HUES64 (cell line): ENCODE data around the gene MYO3B.

Source experiments
- H3K27ac ChIP-seq: 2 replicates; pipeline ENCODE4 v1.7.0; 2013; ENCODE audit warnings: low read depth, low read length, inconsistent platforms
- H3K27me3 ChIP-seq: 2 replicates; pipeline ENCODE4 v1.6.1; 2013; ENCODE audit warnings: mild to moderate bottlenecking, low read length; ENCODE audit not compliant: insufficient read depth
- H3K36me3 ChIP-seq: 2 replicates; pipeline ENCODE4 v1.6.1; 2013; ENCODE audit warnings: mild to moderate bottlenecking, low read length; ENCODE audit not compliant: insufficient read depth
- H3K4me1 ChIP-seq: 2 replicates; pipeline ENCODE4 v1.6.1; 2013; ENCODE audit warnings: mild to moderate bottlenecking, low read length, moderate library complexity; ENCODE audit not compliant: insufficient read depth
- H3K4me3 ChIP-seq: 2 replicates; pipeline ENCODE4 v1.5.1; 2013; ENCODE audit warnings: mild to moderate bottlenecking, low read length, moderate library complexity
- H3K9ac ChIP-seq: 2 replicates; pipeline ENCODE4 v1.6.1; 2013; ENCODE audit warnings: mild to moderate bottlenecking, low read depth, low read length
- H3K9me3 ChIP-seq: 2 replicates; pipeline ENCODE4 v1.6.1; 2013; ENCODE audit warnings: low read depth, low read length; ENCODE audit not compliant: insufficient read depth
- WGBS: fragments of 150-250, 120-280 bp; methylation state at CpG from one replicate; pipeline ENCODE4 v1.1.7; 2013; ENCODE audit warnings: missing lambda C conversion rate; 5-methylcytosine and 5-hydroxymethylcytosine counted together

The MYO3B gene

GRCh38 chr2:170224692-170225294, 46.8 kb downstream of the MYO3B start:
- Histone ChIP-seq H3K36me3 (no peaks in the 10 kb centered on the region), H3K27ac (no peak overlapping the region), H3K9me3 (no peaks in the 10 kb centered on the region), H3K4me3 (no peak overlapping the region), H3K9ac (no peak overlapping the region), H3K4me1 (peaks cover 19% of the 10 kb centered on the region), H3K27me3 (no peaks in the 10 kb centered on the region)
- WGBS, result 91% methylated on average over 5 of the region's 7 CpGs

- no peak overlapping the region for H3K4me3 ChIP-seq
- no peaks in the 10 kb centered on the region for H3K36me3 ChIP-seq
- no peak overlapping the region for H3K27ac ChIP-seq
- peaks cover 18% of the 10 kb centered on the region for H3K4me1 ChIP-seq
- H3K9me3 ChIP-seq, result no peaks in the 10 kb centered on the region
- no peak overlapping the region for H3K9ac ChIP-seq
- 88% methylated on average over 4 of the region's 4 CpGs for WGBS
- H3K27me3 ChIP-seq, result no peaks in the 10 kb centered on the region
These were observed 48.3 kb downstream of the MYO3B start for GRCh38 chr2:170226216-170226615.

GRCh38 chr2:170227507-170227947, 49.6 kb downstream of the MYO3B start:
- 98% methylated on average over 4 of the region's 4 CpGs for WGBS
- no peaks in the 10 kb centered on the region for H3K27me3 ChIP-seq
- no peak overlapping the region for H3K9ac ChIP-seq
- no peak overlapping the region for H3K27ac ChIP-seq
- no peaks in the 10 kb centered on the region for H3K36me3 ChIP-seq
- peaks cover 6% of the 10 kb centered on the region for H3K4me1 ChIP-seq
- H3K9me3 ChIP-seq, result no peaks in the 10 kb centered on the region
- no peak overlapping the region for H3K4me3 ChIP-seq

- Histone ChIP-seq H3K27me3 (no peaks in the 10 kb centered on the region), H3K4me3 (no peak overlapping the region), H3K9me3 (no peaks in the 10 kb centered on the region), H3K4me1 (peaks cover 1% of the 10 kb centered on the region; the same call in 1 of the 2 replicates), H3K36me3 (no peaks in the 10 kb centered on the region), H3K27ac (no peak overlapping the region), H3K9ac (no peak overlapping the region)
- 82% methylated on average over 4 of the region's 4 CpGs for WGBS
These were observed 50.0 kb downstream of the MYO3B start for GRCh38 chr2:170227951-170228350.

- WGBS, result 88% methylated on average over 2 of the region's 3 CpGs
- Histone ChIP-seq H3K36me3 (no peaks in the 10 kb centered on the region), H3K4me1 (no peaks in the 10 kb centered on the region; the same call in 1 of the 2 replicates), H3K9ac (no peak overlapping the region), H3K9me3 (no peaks in the 10 kb centered on the region), H3K27ac (no peak overlapping the region), H3K27me3 (no peaks in the 10 kb centered on the region), H3K4me3 (no peak overlapping the region)
These were observed 50.5 kb downstream of the MYO3B start for GRCh38 chr2:170228429-170228828.

GRCh38 chr2:170229125-170229524, 51.2 kb downstream of the MYO3B start:
- H3K9me3 ChIP-seq, result no peaks in the 10 kb centered on the region
- no peaks in the 10 kb centered on the region; the same call in 1 of the 2 replicates for H3K4me1 ChIP-seq
- no peak overlapping the region for H3K27ac ChIP-seq
- no peak overlapping the region for H3K9ac ChIP-seq
- no peak overlapping the region for H3K4me3 ChIP-seq
- H3K36me3 ChIP-seq, result no peaks in the 10 kb centered on the region
- H3K27me3 ChIP-seq, result no peaks in the 10 kb centered on the region

- no peaks in the 10 kb centered on the region for H3K36me3 ChIP-seq
- H3K9ac ChIP-seq, result no peak overlapping the region
- no peaks in the 10 kb centered on the region for H3K9me3 ChIP-seq
- no peak overlapping the region for H3K4me3 ChIP-seq
- no peak overlapping the region for H3K27ac ChIP-seq
- WGBS, result 86% methylated on average over 1 of the region's 2 CpGs
- no peaks in the 10 kb centered on the region; the same call in 1 of the 2 replicates for H3K4me1 ChIP-seq
- H3K27me3 ChIP-seq, result no peaks in the 10 kb centered on the region
These were observed 51.8 kb downstream of the MYO3B start for GRCh38 chr2:170229744-170230143.

- no peak overlapping the region for H3K27ac ChIP-seq
- H3K27me3 ChIP-seq, result no peaks in the 10 kb centered on the region
- no peaks in the 10 kb centered on the region for H3K9me3 ChIP-seq
- WGBS, result 48% methylated on average over 10 of the region's 12 CpGs
- H3K4me1 ChIP-seq, result peaks cover 20% of the 10 kb centered on the region
- H3K36me3 ChIP-seq, result no peaks in the 10 kb centered on the region
- H3K9ac ChIP-seq, result no peak overlapping the region
- no peak overlapping the region for H3K4me3 ChIP-seq
These were observed 58.1 kb downstream of the MYO3B start for GRCh38 chr2:170235860-170236679.

GRCh38 chr2:170236680-170237047, 58.7 kb downstream of the MYO3B start:
- Histone ChIP-seq H3K4me3 (no peak overlapping the region), H3K27ac (no peak overlapping the region), H3K36me3 (no peaks in the 10 kb centered on the region), H3K27me3 (no peaks in the 10 kb centered on the region), H3K9ac (no peak overlapping the region), H3K4me1 (peaks cover 26% of the 10 kb centered on the region), H3K9me3 (no peaks in the 10 kb centered on the region)
- 82% methylated on average over 2 of the region's 2 CpGs for WGBS

GRCh38 chr2:170237572-170238120, 59.7 kb downstream of the MYO3B start:
- WGBS, result 88% methylated on average over 3 of the region's 4 CpGs
- H3K4me1 ChIP-seq, result peaks cover 29% of the 10 kb centered on the region

GRCh38 chr2:170238776-170239175, 60.8 kb downstream of the MYO3B start:
- Histone ChIP-seq H3K36me3 (no peaks in the 10 kb centered on the region), H3K9me3 (no peaks in the 10 kb centered on the region), H3K27me3 (no peaks in the 10 kb centered on the region), H3K9ac (no peak overlapping the region), H3K4me1 (peaks cover 29% of the 10 kb centered on the region), H3K4me3 (no peak overlapping the region), H3K27ac (no peak overlapping the region)
- 81% methylated on average over 4 of the region's 4 CpGs for WGBS

More at GRCh38 chr2:170237572-170238120, 59.7 kb downstream of the MYO3B start:
- no peak overlapping the region for H3K27ac ChIP-seq
- no peaks in the 10 kb centered on the region for H3K36me3 ChIP-seq
- H3K4me3 ChIP-seq, result no peak overlapping the region
- H3K9me3 ChIP-seq, result no peaks in the 10 kb centered on the region
- no peak overlapping the region for H3K9ac ChIP-seq
- no peaks in the 10 kb centered on the region for H3K27me3 ChIP-seq
